Lung (tissue), 12 donors: ENCODE results near the gene RRM1. TPM values are rescaled to one million over a fixed set of nuclear protein-coding genes. Genes with fewer than 3 reads are reported as not detected.

Experiments used
- ATAC-seq: fragments of 200-7000 bp; cut with Tn5 transposase; one replicate; pipeline ENCODE4 v1.9.1; 2020; ENCODE audit warnings: moderate number of reproducible peaks; ENCODE audit not compliant: insufficient read depth, low FRiP score
- DNase-seq, 3 donors: peaks; one replicate each; pipeline ENCODE4 v3.0.0-alpha.2; 2013 to 2017
- H3K27ac ChIP-seq, 2 donors: one replicate each; pipeline ENCODE4 v1.5.1; 2013; ENCODE audit warnings: mild to moderate bottlenecking in 2 of 2, moderate library complexity in 2 of 2, control low read depth in 1 of 2, inconsistent platforms in 1 of 2, low read depth in 1 of 2, low read length in 1 of 2
- H3K27me3 ChIP-seq, 3 donors: one replicate each; pipeline ENCODE4 v1.5.1; 2013; ENCODE audit warnings: low read length in 2 of 3; ENCODE audit not compliant: control insufficient read depth in 3 of 3, insufficient read depth in 3 of 3
- H3K36me3 ChIP-seq, 4 donors: one replicate each; pipeline ENCODE4 v1.5.1; 2013; ENCODE audit warnings: low read length in 4 of 4, mild to moderate bottlenecking in 1 of 4, moderate library complexity in 1 of 4; ENCODE audit not compliant: control insufficient read depth in 4 of 4, insufficient read depth in 4 of 4
- H3K4me1 ChIP-seq, 5 donors: one replicate each; pipeline ENCODE4 v1.5.1; 2013; ENCODE audit warnings: low read length in 5 of 5, mild to moderate bottlenecking in 2 of 5, moderate library complexity in 1 of 5; ENCODE audit not compliant: control insufficient read depth in 5 of 5, insufficient read depth in 5 of 5
- H3K4me3 ChIP-seq: one replicate; pipeline ENCODE4 v1.5.1; 2013; ENCODE audit warnings: mild to moderate bottlenecking, control low read depth, moderate library complexity
- H3K9ac ChIP-seq, 2 donors: one replicate each; pipeline ENCODE4 v1.5.1; 2013; ENCODE audit warnings: low read length in 2 of 2, control low read depth in 1 of 2; ENCODE audit not compliant: insufficient read depth in 1 of 2
- H3K9me3 ChIP-seq, 4 donors: one replicate each; pipeline ENCODE4 v1.5.1; 2013; ENCODE audit warnings: low read length in 3 of 4, mild to moderate bottlenecking in 1 of 4, moderate library complexity in 1 of 4; ENCODE audit not compliant: control insufficient read depth in 4 of 4, insufficient read depth in 3 of 4
- CTCF ChIP-seq: IDR thresholded peaks from 2 replicates; pipeline ENCODE4 v1.5.1; 2012; ENCODE audit warnings: mild to moderate bottlenecking; ENCODE audit errors: control extremely low read depth, extremely low read depth
- WGBS, 2 donors: extraction: QIAGEN DNeasy Blood & Tissue Kit; methylation state at CpG; one replicate each; pipeline ENCODE4 v1.1.7; 2013; 5-methylcytosine and 5-hydroxymethylcytosine counted together
- polyA plus RNA-seq, 2 donors: library from polyadenylated mRNA; stranded (reverse); fragments of 200-250 nt; gene quantifications; one replicate each; pipeline ENCODE4 v1.2.1, GENCODE V29; 2013
- total RNA-seq, 2 donors: library from RNA; depleted of rRNA in 1 of 2; stranded (reverse); fragments of >200 nt in 1 of 2; gene quantifications; one replicate each; pipeline ENCODE4 v1.2.1, GENCODE V29; 2014 to 2021
- donor health status: control.
- donor health status: control.
- donor health status: Bipolar disorder and iron deficiency.
- donor health status: healthy.
- donor health status: DM: yes; HTN: yes; CAD: no.

Gene RRM1
- total and polyA plus RNA-seq, 4 donors = 9.4 to 46.5 (median 25.8) TPM

- DNase-seq = no peak
- H3K36me3 ChIP-seq = no peaks in the 10 kb centered on the region
- no peak for TF ChIP-seq CTCF
- H3K9ac ChIP-seq = no peak overlapping the region
- H3K4me3 ChIP-seq = no peak overlapping the region
- no peak for ATAC-seq
- H3K27ac ChIP-seq = no peak overlapping the region
- no peaks in the 10 kb centered on the region for H3K27me3 ChIP-seq
- peaks cover 0 to 10% (median 0%) of the 10 kb centered on the region in 5 donors for H3K4me1 ChIP-seq
- 82 to 87% methylated on average over 14 of the region's 14 CpGs for WGBS, 2 donors
- no peaks in the 10 kb centered on the region for H3K9me3 ChIP-seq
Observed at GRCh38 chr11:4183410-4184057, 88.9 kb downstream of the RRM1 start.

GRCh38 chr11:4184163-4184916 lies 89.7 kb downstream of the RRM1 start:
- no peak overlapping the region for H3K27ac ChIP-seq
- no peak overlapping the region for H3K4me3 ChIP-seq
- 79 to 80% methylated on average over 7 of the region's 7 CpGs for WGBS, 2 donors
- DNase-seq (no peak), ATAC-seq (no peak)
- no peaks in the 10 kb centered on the region for H3K36me3 ChIP-seq
- no peak overlapping the region for H3K9ac ChIP-seq
- peaks cover 0 to 10% (median 0%) of the 10 kb centered on the region in 5 donors for H3K4me1 ChIP-seq
- H3K27me3 ChIP-seq = no peaks in the 10 kb centered on the region
- no peak for TF ChIP-seq CTCF
- no peaks in the 10 kb centered on the region for H3K9me3 ChIP-seq

- ATAC-seq (no peak), DNase-seq (no peak)
- no peak overlapping the region for H3K4me3 ChIP-seq
- no peaks in the 10 kb centered on the region for H3K27me3 ChIP-seq
- H3K36me3 ChIP-seq = no peaks in the 10 kb centered on the region
- TF ChIP-seq CTCF = no peak
- H3K4me1 ChIP-seq = peaks cover 0 to 10% (median 0%) of the 10 kb centered on the region in 5 donors
- no peaks in the 10 kb centered on the region for H3K9me3 ChIP-seq
- no peak overlapping the region for H3K9ac ChIP-seq
- WGBS, 2 donors = 42 to 72% methylated on average over 3 of the region's 3 CpGs
- H3K27ac ChIP-seq = no peak overlapping the region
Observed at GRCh38 chr11:4185561-4185960, 91.0 kb downstream of the RRM1 start.
